HG02938 (cell line): ENCODE measurements around the gene ANAPC2.

Experiments used
- ATAC-seq: cut with Tn5 transposase; IDR thresholded peaks from one replicate; pipeline ENCODE4 v1.9.1; 2021; ENCODE audit warnings: mild to moderate bottlenecking, moderate library complexity; ENCODE audit not compliant: unreplicated experiment

Gene ANAPC2

DNA sequence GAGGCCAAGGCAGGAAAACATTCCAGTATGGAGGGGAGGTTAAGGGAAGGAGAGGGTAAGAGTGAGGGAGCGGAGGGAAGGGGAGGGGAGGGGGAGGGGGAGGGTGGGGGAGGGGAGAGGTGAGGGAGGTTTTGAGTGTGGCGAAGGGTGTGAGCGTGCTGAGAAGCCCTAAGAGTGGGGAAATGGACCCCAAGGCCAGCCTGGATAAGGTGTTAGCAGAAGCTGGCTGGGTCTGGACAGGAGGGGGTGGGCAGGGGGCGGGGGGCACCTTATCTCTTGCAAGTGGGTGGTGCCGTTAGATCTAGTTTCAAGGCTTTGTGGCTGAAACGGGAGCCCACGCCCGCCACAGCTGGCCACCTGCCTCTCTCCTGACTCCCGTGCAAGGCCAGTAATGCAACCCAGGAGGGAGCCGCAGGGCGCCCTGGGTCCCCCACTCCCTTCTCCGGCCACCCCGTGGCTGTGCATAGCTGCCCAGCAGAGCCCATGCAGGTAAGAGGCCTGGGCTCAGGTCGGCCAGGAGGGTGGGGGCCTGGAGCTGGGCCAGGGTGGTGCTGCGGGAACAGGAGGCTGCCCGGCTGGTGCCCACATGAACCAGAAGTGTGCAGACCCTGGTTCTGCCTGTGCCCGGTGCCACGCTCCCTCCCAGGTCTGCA, 39.6 kb upstream of the ANAPC2 start:
- ATAC-seq, result no peak

DNA sequence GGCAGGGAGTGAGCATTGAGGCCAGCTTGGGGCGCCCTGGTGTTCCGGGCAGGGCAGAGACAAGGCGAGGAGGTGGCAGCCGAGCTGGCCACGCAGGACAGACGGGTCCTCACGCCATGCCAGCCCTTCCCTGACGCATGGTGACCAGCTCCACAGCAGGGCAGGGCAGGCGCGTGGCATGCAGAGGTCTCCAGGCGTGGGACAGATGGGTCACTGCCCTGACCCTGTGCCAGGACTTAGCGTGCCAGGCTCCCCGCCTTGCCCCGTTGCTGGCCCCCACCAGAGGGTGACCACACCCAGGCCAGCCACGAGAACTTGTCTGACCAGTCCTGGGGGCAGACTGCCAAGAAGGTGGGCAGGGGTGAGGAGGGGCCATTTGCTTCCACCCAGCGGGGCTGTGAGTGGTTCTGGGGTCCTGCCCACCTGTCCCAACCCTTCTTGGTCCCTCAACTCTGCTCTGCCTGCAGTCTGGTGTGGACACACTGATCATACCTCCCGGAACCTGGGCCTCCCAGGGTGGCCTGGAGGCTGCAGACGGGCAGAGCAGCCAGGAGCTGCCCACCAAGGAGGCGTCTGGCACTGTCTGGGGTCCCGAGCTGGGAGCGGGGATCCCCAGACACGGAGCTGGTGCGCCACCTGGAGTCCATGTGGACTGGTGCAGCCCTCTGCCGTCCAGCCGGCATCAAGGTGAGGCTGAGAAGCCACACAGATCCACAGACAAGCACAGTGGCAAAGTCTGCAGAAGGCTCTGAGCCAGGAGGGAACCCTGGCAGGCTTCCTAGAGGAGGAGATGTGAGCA, 38.9 kb upstream of the ANAPC2 start, which contains the start of gene RNF224:
RNF224 (plus strand) TSS at position 449 of the 799 bp plus-strand sequence. CDS start 834 bp downstream, outside the sequence.
- no peak for ATAC-seq

DNA sequence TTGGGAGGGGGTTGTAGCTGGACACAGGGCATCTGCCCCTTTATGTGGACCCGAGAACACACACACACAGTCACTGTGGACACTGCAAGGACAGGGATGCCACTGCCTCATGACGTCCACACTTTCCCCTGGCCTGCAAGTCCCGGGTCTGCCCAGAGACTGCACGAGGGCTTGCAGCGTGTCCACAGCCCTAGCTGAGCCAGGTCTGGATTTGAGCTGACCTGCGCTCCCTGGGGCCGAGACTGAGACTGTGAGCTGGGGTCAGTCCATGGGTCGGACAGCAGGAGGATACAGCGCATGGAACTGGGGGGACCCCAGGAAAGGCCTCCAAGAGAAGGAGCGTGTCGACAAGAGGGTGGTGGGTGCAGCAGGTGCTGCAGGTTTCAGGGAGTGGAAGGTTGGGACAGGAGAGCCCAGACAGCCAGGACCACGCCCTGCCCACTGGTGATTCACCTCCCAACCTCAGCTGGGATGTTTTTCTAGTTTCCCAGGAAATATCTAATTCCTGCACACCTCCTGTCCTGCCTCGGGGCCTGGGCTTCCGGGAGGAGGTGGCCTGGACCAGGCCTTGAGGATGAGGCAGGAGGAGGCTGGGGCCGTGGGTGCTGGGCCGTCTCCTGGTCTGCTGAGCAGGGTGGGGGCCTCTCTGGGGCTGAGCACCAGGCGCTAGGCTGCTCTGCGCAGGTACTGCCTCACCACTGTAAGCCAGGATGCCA, 38.1 kb upstream of the ANAPC2 start:
- ATAC-seq, result no peak

DNA sequence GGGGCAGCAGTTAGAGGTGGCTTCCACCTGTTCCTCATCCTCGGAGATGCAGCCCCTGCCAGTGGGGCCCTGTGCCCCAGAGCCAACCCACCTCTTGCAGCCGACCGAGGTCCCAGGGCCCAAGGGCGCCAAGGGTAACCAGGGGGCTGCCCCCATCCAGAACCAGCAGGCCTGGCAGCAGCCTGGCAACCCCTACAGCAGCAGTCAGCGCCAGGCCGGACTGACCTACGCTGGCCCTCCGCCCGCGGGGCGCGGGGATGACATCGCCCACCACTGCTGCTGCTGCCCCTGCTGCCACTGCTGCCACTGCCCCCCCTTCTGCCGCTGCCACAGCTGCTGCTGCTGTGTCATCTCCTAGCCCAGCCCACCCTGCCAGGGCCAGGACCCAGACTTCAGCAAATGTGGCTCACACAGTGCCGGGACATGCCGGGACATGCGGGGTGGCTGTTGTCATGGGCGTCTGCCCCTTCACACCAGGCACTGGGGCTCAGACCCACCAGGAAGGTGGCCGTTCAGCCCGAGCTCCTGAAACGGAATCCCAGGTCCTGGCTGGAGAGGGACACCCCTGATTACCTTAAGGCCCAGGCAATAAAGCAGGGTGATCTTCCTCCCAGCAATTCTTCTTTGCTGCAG, 37.5 kb upstream of the ANAPC2 start:
- ATAC-seq, result no peak

DNA sequence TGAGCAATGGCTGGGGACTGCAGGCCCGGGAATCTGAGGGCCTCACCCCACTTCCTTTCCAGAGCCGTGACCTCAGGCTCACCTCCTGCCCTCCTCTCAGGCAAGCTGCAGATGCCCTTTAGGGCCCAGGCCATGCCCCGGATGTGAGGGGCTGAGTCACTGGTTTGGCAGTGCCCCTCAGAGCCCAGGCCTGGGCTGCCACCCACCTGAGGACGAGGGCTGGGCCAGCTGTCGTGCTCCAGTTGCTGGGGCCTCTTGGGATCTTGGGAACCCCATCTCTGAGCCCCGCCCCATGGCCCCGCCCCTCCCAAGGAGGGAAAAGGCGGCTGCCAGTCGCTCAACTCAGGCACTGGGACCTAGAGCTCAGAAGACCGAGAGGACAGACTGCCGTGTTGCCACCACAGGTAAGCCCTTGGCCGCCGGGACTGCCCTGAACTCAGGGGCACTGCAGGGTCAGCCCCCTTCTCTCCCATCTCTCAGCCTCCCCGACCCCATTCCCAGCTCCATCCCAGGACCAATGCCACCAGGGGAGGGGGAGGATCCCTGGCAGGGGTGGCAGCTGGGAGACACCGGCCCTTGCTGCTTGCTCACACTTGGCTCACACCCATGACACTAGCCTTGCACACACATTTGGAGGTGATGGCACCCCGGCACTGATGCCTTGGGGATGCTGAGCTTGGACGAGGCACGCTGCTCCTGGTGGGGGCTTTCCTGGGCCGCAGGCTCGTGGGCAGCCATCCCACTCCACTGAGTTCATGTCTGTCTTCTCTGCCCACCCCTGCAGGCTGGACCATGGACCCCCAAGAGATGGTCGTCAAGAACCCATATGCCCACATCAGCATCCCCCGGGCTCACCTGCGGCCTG, 36.7 kb upstream of the ANAPC2 start, which contains the start of gene CYSRT1:
CYSRT1 (plus strand) TSS at position 345 of the 865 bp plus-strand sequence; CDS start at position 793, 448 bp downstream.
- ATAC-seq, result no peak

DNA sequence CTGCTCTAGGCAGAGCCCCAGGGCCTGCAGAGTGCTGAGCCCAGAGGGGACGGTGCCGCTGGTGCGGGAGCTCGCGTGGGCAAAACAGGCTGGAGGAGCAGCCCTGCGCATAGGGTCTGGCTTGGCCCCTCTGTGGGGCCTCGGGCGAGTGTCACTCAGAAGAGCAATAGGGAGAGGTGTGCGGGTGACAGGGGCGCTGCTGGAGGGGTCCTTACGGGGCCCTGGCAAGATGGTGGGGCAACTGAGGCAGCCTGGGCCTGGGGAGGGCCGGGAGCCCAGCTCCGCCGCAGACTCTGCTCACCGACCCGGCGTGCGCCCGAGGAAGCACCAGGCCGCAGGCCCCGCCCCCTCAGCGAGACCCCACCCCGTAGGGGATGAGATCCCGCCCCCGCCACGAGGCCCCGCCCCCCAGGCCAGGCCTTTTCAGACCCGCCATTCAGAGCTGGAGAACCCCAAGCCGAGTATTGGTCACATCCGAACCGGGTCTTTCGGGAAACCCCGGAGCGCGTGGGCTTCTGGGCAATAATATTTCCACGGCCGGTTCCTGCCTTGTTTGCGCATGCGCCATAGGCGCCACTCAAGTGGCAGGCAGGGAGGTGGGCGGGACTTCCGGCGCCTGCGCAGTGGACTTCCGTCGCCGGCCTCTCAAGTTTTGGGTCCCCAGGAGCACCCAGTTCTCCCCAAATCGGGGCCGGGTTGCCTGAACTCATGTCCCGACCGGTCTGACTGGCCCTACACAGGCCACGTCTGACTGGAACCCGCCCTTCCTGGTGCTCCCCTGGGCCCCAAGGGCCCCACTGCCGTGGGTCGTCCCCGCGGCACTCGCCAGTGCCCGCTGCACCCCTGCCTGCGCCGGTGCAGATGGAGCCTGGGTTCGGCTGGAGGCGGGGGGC, 35.0 kb upstream of the ANAPC2 start:
- peak; percentile 74 for ATAC-seq

DNA sequence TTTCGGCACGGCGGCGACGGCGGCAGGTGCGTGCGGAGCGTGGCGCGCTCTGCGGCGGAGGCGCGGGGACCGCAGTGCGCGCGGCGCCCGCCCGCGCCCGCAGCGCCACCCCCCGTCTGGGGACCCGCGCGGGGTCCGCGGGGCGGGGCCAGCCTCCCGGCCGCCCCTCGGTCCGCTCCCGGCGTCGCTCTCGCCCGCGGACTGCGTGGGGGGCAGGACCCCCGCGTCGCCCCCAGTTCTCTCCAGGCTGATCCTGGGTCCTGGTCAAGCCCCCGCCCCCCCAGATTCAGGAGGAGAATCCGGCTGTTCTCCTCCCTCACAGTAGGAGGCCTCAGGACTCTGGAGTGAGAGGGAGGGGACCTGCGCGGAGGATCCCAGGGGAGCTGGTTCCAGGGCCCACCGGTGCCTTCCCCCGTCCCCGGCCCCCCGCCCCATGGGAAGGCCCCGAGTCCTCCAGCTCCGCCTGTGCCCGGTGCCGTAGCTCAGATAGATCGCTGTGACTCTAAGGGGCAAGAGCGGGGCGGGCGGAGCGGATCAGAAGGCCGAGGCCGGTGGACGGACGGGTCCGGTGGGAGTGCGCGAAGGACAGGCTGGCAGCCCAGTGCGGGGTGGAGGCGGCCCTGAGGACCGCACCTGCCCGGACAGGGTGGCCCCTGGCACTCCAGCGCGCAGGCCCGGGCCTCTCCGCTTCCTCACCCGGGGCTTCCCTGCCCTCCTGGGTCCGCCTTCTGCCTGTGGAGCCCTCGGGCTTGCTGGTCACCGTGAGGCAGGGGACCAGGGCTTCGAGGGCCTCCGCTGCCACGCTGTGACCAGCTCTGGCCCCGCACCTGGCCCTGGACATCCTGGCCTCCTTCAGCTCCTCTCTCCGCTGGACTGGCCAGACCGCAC, 34.1 kb upstream of the ANAPC2 start, which contains the start of gene RNF208:
RNF208 (minus strand) TSS at position 51 of the 888 bp plus-strand sequence. CDS start 1,028 bp downstream, outside the sequence.
- peak; percentile 2 for ATAC-seq

DNA sequence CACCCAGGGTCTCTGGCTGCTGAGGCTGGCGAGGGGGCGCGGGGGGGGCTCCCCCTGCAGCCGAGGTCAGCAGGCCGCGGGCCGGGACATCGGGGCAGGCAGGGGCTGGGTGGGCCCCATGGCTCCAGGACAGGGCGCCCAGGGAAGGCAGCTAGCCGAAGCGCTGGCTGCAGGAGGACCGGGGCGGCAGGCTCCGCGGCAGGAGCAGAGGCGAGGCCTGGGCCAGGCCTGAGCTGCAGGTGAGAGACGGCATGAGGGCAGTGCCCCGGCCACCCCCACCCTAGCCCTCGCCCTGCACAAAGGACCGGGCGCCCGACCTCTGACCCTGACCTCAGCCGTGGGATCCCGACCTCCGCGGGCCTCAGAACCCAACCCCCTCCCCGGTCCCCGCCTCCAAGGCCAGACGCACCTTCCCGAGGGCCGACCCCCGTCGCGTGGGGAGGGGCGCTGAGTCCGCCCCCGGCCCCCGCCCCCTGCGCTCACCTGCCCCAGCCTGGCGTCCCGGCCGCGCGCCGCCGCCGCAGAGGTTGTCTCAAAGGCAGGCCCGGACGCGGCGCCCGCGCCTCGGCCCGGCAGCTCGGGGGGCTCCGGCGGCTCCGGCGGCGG, 33.2 kb upstream of the ANAPC2 start:
- no peak for ATAC-seq

DNA sequence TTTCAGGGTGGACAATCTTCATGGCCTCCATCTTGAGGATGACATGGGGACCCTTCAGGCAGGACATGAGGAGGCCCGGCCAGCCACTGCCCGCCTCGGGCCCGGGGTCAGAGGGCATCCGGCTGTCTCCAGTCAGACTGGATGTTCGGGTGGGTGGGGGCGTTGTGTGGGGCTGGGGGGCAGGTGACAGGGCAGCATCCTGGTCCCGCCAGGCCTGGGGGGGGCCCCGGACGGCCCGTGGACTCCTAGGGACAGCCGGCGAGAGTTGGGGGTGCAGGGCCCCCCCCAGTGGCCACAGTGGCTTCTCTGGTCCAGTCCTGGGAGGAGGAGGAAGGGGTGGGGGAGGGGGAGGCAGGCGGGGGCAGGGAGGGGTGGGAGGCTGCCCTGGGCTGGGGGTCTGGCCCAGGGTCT, 32.7 kb upstream of the ANAPC2 start:
- ATAC-seq, result no peak

DNA sequence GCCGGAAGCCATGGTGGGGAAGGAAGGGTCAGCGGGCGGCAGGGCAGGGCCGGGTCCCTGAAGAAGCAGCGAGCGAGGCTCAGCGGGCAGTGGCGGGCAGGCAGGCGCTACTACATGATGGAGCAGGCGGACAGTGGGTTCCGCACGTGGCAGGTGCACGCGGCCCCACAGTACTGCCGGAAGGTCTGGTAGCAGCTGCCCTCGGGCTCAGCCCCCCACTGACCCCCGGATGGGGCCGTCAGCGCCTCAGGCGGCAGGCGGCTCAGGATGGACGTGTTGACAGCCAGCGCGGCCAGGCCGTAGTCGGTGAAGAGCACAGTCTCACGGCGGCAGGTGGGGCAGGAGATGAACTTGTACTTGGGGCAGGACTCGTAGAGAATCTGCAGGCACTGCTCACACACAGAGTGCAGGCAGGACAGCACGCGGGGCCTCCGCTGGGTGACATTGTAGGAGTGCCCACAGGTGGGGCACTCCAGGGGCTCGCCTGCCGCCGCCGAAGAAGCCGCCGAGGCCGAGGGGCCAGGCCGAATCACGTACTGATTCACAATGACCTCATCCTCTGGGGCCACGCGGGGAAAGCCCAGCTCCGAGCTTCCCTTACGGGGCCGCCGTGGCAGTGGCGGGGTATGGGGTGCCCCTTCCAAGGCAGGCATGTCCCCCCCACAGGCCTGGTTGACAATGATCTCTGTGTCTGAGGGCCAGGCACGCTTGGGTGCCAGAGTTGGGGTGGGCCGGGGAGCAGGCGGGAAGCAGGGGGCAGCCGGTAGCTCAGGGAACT, 32.1 kb upstream of the ANAPC2 start:
- ATAC-seq, result no peak

DNA sequence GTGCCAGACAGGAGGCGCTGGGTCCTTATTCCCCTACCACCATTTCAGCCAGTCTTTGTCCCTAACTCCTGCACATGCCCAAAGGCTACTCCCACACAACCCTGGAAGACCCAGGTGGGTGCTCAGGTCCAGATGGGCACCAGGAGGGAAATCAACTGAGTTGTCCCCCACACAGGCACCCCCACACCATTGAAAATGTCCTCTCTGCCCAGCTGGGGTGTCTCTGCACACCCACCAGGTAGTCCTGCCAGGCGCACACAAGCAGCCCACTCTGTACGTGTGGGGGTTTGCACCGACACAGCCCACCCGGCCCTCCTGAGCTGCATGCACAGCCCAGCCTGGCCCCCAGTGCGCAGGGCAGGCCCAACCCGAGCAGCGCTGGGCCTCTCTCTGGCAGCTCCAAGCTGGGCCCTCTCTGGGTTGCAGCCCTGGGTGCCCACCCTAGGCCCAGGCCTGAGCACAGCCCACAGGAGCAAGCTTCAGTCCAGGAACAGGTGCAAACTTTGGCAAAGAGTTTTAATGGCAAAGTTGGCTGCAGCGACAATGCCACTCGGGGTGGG, 31.5 kb upstream of the ANAPC2 start:
- no peak for ATAC-seq

DNA sequence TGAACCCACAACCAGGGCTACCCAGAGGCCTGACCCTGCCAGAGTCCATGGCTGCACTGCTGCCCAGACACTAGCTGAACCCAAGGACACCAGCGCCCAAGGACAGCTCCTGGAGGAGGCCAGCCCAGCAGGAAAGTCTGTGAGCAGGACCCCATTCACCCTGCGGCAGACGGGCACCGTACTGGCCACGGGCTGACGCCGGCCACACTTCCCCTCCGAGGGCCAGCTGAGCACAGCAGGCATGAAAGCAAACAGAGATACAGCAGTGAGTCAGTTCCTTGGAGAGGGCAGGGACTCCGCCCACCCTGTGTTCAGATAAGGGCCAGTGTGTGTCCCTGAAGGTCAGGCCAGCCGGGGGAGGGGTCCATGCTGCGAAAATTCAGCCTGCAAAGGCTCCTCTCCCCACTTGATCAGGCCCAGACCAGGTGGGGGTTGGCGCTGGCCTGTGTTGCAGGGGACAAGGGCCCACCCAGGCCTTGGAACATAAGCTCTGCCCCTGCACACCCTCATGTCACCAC, 30.5 kb upstream of the ANAPC2 start:
- no peak for ATAC-seq

DNA sequence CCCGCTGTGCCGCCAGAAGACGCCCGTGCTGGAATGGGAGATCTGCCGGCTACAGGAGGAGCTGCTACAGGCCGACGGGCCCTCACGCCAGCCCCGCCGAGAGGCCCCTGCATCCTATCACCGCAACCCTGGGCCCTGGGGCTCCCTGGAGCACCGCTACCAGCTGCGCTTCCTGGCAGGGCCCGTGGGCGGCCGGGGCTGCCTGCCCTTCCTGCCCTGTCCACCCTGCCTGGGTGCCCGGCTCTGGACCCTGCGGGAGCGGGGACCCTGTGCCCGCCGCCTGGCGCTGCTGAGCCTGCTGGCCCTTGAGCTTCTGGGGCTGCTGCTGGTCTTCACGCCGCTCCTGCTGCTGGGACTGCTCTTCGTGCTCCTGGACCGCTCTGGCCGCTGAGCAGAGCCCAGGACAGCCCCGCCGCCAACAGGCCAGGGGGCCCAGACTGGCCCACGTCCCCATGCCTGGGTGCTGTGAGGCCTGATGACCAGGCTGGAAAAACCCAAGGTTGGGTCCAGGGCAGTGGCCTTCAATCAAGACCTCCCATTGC, 29.9 kb upstream of the ANAPC2 start:
- ATAC-seq, result no peak

DNA sequence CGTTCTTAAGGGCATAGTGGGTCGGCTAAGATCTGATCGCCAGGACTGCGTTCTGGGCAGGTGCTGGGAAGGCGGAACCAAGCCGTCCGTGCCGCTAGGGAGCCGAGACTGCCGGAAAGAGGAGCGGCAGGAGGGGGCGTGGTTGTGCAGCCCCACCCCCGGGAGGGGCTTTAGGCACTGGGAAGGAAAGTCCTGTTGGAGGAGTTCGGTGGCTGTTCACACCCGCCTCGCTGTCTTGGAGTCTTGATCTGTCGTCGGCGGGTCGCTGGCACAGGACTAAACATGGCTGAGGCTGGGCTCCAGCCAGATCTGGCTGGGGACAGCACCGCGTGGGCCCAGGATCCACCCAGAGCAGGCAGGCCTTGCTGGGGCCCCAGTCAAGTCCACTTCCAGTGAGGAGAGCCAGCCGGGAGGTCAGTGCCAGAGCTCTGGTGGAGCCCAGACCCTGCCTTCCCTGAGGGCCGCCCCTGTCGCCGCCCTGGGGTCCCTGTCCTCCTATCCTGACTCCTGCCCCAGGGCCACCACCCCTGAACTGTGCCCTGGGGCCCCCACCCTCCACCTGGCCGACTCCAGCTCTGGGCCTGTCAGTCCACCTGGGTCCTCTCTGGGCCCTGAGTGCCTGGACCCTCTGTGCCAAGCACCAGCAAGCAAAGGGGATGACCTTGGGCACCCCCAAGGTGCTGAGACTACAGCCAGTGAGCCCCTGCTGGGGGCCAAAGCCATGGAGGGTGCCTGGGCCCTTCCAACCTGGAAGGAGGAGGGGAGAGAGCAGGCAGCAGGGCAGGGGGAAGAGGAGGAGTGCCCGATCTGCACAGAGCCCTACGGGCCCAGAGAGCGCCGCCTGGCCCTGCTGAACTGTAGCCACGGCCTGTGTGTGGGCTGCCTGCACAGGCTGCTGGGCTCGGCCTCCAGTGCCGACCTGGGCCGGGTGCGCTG, 29.2 kb upstream of the ANAPC2 start:
- ATAC-seq, result no peak
